DOHH2 (cell line): ENCODE results near the gene ZNF341.

Experiments used
- H3F3A ChIP-seq: fragments of 200-600 bp; sonication (generic), shearing (Covaris generic); 2 replicates; pipeline ENCODE4 v1.6.0; 2016; ENCODE audit warnings: antibody characterized with exemption, mild to moderate bottlenecking; ENCODE audit not compliant: control insufficient read depth, insufficient read depth
- H3K27ac ChIP-seq: fragments of 200-600 bp; sonication (generic); 2 replicates; pipeline ENCODE4 v1.5.1; 2014; ENCODE audit warnings: low read depth, mild to moderate bottlenecking, low read length, moderate library complexity
- H3K27me3 ChIP-seq: fragments of 200-600 bp; sonication (generic); 2 replicates; pipeline ENCODE4 v1.6.1; 2014; ENCODE audit warnings: mild to moderate bottlenecking, low read length, mixed read lengths; ENCODE audit not compliant: control insufficient read depth
- H3K36me3 ChIP-seq: fragments of 200-600 bp; sonication (generic); 2 replicates; pipeline ENCODE4 v1.6.1; 2014; ENCODE audit warnings: mild to moderate bottlenecking, low read length, moderate library complexity, mixed read lengths; ENCODE audit not compliant: control insufficient read depth
- H3K4me1 ChIP-seq: fragments of 200-600 bp; sonication (generic); 2 replicates; pipeline ENCODE4 v1.6.1; 2014; ENCODE audit warnings: mild to moderate bottlenecking, low read length, mixed read lengths; ENCODE audit not compliant: control insufficient read depth
- H3K4me2 ChIP-seq: fragments of 200-600 bp; sonication (generic); 2 replicates; pipeline ENCODE4 v1.6.0; 2014; ENCODE audit warnings: mild to moderate bottlenecking, low read length, moderate library complexity
- H3K4me3 ChIP-seq: fragments of 200-600 bp; sonication (generic); 2 replicates; pipeline ENCODE4 v1.5.1; 2014; ENCODE audit warnings: mild to moderate bottlenecking, low read length, mixed read lengths
- H3K79me2 ChIP-seq: fragments of 200-600 bp; sonication (generic); 2 replicates; pipeline ENCODE4 v1.6.1; 2014; ENCODE audit warnings: mild to moderate bottlenecking, low read length, mixed read lengths; ENCODE audit not compliant: control insufficient read depth
- H3K9me2 ChIP-seq: fragments of 200-600 bp; sonication (generic); replicated peaks from 2 replicates; pipeline ENCODE4 v1.6.1; 2014; ENCODE audit warnings: mild to moderate bottlenecking, low read length, mixed read lengths; ENCODE audit not compliant: control insufficient read depth
- H3K9me3 ChIP-seq: fragments of 200-600 bp; sonication (generic); 2 replicates; pipeline ENCODE4 v1.6.1; 2014; ENCODE audit warnings: antibody characterized with exemption, low read length, mixed read lengths; ENCODE audit not compliant: control insufficient read depth, insufficient read depth
- H4K20me1 ChIP-seq: fragments of 200-600 bp; sonication (generic); 2 replicates; pipeline ENCODE4 v1.6.0; 2014; ENCODE audit warnings: low read depth, mild to moderate bottlenecking, antibody characterized with exemption, low read length, moderate library complexity; ENCODE audit not compliant: control insufficient read depth, insufficient read depth
- CTCF ChIP-seq: fragments of 200-600 bp; sonication (generic); IDR thresholded peaks from one replicate; pipeline ENCODE4 v1.5.1; 2014; ENCODE audit warnings: antibody characterized with exemption, mild to moderate bottlenecking, low read depth, low read length; ENCODE audit not compliant: poor library complexity, severe bottlenecking
- EZH2phosphoT487 ChIP-seq: fragments of 200-600 bp; sonication (generic); IDR thresholded peaks from 2 replicates; pipeline ENCODE4 v1.6.1; 2017; ENCODE audit warnings: borderline replicate concordance, mild to moderate bottlenecking, antibody characterized with exemption, low read length, moderate library complexity, mixed read lengths

Gene ZNF341

GRCh38 chr20:33825340-33826269 lies 93.8 kb downstream of the ZNF341 start:
- no peak for TF ChIP-seq CTCF
- no peak for TF ChIP-seq EZH2phosphoT487
- Histone ChIP-seq H3K9me3 (no peaks in the 10 kb centered on the region), H3K4me2 (no peak overlapping the region), H3K9me2 (no peaks in the 10 kb centered on the region), H3K27me3 (no peaks in the 10 kb centered on the region), H3K27ac (no peak overlapping the region), H4K20me1 (peaks cover 21% of the 10 kb centered on the region; the same call in 1 of the 2 replicates), H3F3A (no peaks in the 10 kb centered on the region), H3K36me3 (no peaks in the 10 kb centered on the region), H3K79me2 (peaks cover 96% of the 10 kb centered on the region), H3K4me3 (no peak overlapping the region), H3K4me1 (peaks cover 25% of the 10 kb centered on the region)

- H4K20me1 ChIP-seq: peaks cover 21% of the 10 kb centered on the region; the same call in 1 of the 2 replicates
- H3K27ac ChIP-seq: no peak overlapping the region
- H3K27me3 ChIP-seq: no peaks in the 10 kb centered on the region
These were observed 94.6 kb downstream of the ZNF341 start for GRCh38 chr20:33826270-33826897.

GRCh38 chr20:33827109-33827508 lies 95.3 kb downstream of the ZNF341 start:
- Histone ChIP-seq H3K4me1 (peaks cover 25% of the 10 kb centered on the region), H3K27ac (no peak overlapping the region), H3K4me2 (0 out of 2 replicates have a peak overlapping the region, but pooled peaks have one; percentile 4)

More at GRCh38 chr20:33826270-33826897, 94.6 kb downstream of the ZNF341 start:
- Histone ChIP-seq H3F3A (no peaks in the 10 kb centered on the region), H3K9me3 (no peaks in the 10 kb centered on the region), H3K4me2 (no peak overlapping the region), H3K9me2 (no peaks in the 10 kb centered on the region), H3K4me1 (peaks cover 25% of the 10 kb centered on the region), H3K4me3 (no peak overlapping the region), H3K79me2 (peaks cover 94% of the 10 kb centered on the region), H3K36me3 (no peaks in the 10 kb centered on the region)
- TF ChIP-seq CTCF: no peak
- TF ChIP-seq EZH2phosphoT487: no peak

More at GRCh38 chr20:33827109-33827508, 95.3 kb downstream of the ZNF341 start:
- H3K4me3 ChIP-seq: no peak overlapping the region
- peaks cover 21% of the 10 kb centered on the region; the same call in 1 of the 2 replicates for H4K20me1 ChIP-seq
- no peaks in the 10 kb centered on the region for H3K27me3 ChIP-seq
- H3F3A ChIP-seq: no peaks in the 10 kb centered on the region
- no peaks in the 10 kb centered on the region for H3K9me2 ChIP-seq
- peaks cover 95% of the 10 kb centered on the region for H3K79me2 ChIP-seq
- no peaks in the 10 kb centered on the region for H3K9me3 ChIP-seq
- H3K36me3 ChIP-seq: no peaks in the 10 kb centered on the region
- TF ChIP-seq CTCF (no peak), EZH2phosphoT487 (no peak)
